SU-DHL-6 (cell line): ENCODE data around the gene MAGEA9B.
"Not testable (repeated sequence)": the region's sequence is repeated elsewhere in the genome, so short reads cannot be mapped to it uniquely, and the experiment has no call there.

ENCODE experiments used
- EZH2phosphoT487 ChIP-seq: fragments of 200-600 bp; sonication (generic), shearing (Covaris generic); conservative IDR thresholded peaks from 2 replicates; pipeline ENCODE4 v1.6.1; 2018; ENCODE audit warnings: mild to moderate bottlenecking, antibody characterized with exemption, low read length, moderate library complexity, mixed read lengths
- TF ChIP-seq, protein P1 (sequence below): fragments of 200-600 bp; sonication (generic); IDR thresholded peaks from one replicate; pipeline ENCODE4 v1.5.1; 2017; ENCODE audit warnings: antibody characterized with exemption, mild to moderate bottlenecking, low read length, moderate library complexity; ENCODE audit not compliant: insufficient read depth, poor library complexity, severe bottlenecking

DNA sequence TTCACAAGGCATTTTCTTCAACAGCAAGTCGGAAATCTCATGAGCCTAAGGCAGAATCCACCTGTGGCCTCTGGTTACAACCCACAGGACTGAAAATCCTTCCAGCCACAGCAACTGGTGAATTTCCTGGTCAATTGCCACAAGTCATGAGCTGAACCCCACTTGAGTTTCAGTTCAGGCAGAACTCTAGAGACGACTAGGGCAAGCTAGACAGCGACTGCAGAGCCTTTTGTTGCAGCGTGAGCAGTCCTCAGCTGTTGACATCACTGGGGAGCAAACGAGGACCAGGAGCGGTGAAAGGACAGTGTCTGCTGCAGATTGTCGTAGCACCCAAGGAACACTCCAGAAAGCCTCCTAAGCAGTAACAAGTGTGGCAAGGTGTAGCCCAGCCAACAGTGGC is 8.7 kb upstream of the MAGEA9B start:
- TF ChIP-seq, protein P1, sequence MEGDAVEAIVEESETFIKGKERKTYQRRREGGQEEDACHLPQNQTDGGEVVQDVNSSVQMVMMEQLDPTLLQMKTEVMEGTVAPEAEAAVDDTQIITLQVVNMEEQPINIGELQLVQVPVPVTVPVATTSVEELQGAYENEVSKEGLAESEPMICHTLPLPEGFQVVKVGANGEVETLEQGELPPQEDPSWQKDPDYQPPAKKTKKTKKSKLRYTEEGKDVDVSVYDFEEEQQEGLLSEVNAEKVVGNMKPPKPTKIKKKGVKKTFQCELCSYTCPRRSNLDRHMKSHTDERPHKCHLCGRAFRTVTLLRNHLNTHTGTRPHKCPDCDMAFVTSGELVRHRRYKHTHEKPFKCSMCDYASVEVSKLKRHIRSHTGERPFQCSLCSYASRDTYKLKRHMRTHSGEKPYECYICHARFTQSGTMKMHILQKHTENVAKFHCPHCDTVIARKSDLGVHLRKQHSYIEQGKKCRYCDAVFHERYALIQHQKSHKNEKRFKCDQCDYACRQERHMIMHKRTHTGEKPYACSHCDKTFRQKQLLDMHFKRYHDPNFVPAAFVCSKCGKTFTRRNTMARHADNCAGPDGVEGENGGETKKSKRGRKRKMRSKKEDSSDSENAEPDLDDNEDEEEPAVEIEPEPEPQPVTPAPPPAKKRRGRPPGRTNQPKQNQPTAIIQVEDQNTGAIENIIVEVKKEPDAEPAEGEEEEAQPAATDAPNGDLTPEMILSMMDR = not testable (repeated sequence)
- TF ChIP-seq EZH2phosphoT487 = not testable (repeated sequence)
